Natural killer cell (primary cell): ENCODE data around the gene COA4. TPM values are rescaled to one million over a fixed set of nuclear protein-coding genes. Genes with fewer than 3 reads are reported as not detected.

ENCODE experiments used
- ATAC-seq, 3 donors: fragments of 150-1000 bp in 2 of 3; fragments of 200-7000 bp in 1 of 3; cut with Tn5 transposase; 1 replicate in 1 of 3; 2 replicates in 2 of 3; pipeline ENCODE4 v1.10.0; 2021; ENCODE audit warnings: mild to moderate bottlenecking in 2 of 3, moderate library complexity in 2 of 3
- DNase-seq, 2 donors: peaks; one replicate each; pipeline versions ENCODE4 v3.0.0 to v3.0.0-alpha.2; 2013 to 2021; ENCODE audit warnings: mixed read lengths in 1 of 2
- H3K27ac ChIP-seq: one replicate; pipeline ENCODE4 v1.5.1; 2013; ENCODE audit warnings: mild to moderate bottlenecking, low read length
- H3K27me3 ChIP-seq: one replicate; pipeline ENCODE4 v1.6.1; 2013; ENCODE audit warnings: low read length; ENCODE audit not compliant: control insufficient read depth, insufficient read depth
- H3K36me3 ChIP-seq: one replicate; pipeline ENCODE4 v1.6.1; 2013; ENCODE audit warnings: low read length; ENCODE audit not compliant: control insufficient read depth, insufficient read depth
- H3K4me1 ChIP-seq: one replicate; pipeline ENCODE4 v1.6.1; 2013; ENCODE audit warnings: low read length; ENCODE audit not compliant: control insufficient read depth, insufficient read depth
- H3K4me3 ChIP-seq: one replicate; pipeline ENCODE4 v1.5.1; 2013; ENCODE audit warnings: low read length
- H3K9me3 ChIP-seq: one replicate; pipeline ENCODE4 v1.6.1; 2013; ENCODE audit warnings: low read length; ENCODE audit not compliant: control insufficient read depth, insufficient read depth
- H3K27ac Mint-ChIP-seq, 2 donors: one replicate each; pipeline ENCODE4 v1.8.0; 2022; ENCODE audit warnings: mild to moderate bottlenecking in 2 of 2, mixed read lengths in 2 of 2, moderate library complexity in 1 of 2
- H3K27me3 Mint-ChIP-seq, 2 donors: one replicate each; pipeline ENCODE4 v1.8.0; 2022; ENCODE audit warnings: low read depth in 2 of 2, mixed read lengths in 2 of 2
- H3K36me3 Mint-ChIP-seq: one replicate; pipeline ENCODE4 v1.8.0; 2022; ENCODE audit warnings: mixed read lengths
- H3K4me1 Mint-ChIP-seq, 2 donors: one replicate each; pipeline ENCODE4 v1.8.0; 2022; ENCODE audit warnings: mixed read lengths in 2 of 2
- H3K4me3 Mint-ChIP-seq: one replicate; pipeline ENCODE4 v1.8.0; 2022; ENCODE audit warnings: mild to moderate bottlenecking, moderate library complexity, mixed read lengths
- H3K9me3 Mint-ChIP-seq, 2 donors: one replicate each; pipeline ENCODE4 v1.8.0; 2022; ENCODE audit warnings: mixed read lengths in 2 of 2
- WGBS: methylation state at CpG from one replicate; pipeline ENCODE4 v1.1.7; 2013; ENCODE audit warnings: missing lambda C conversion rate; ENCODE audit not compliant: insufficient coverage; 5-methylcytosine and 5-hydroxymethylcytosine counted together
- intact Hi-C: fragments of 100-400 bp; cut with micrococcal nuclease; formaldehyde crosslinking; loops from one replicate; pipeline ENCODE4 v1.14.2; 2022
- total RNA-seq, 4 donors: library from RNA; stranded (reverse); fragments of 120-200 nt in 1 of 4; gene quantifications; one replicate each; pipeline versions ENCODE4 v1.2.3 to v1.2.4, GENCODE V29; 2013 to 2022
- TF ChIP-seq, protein P1 (sequence below): fragments of 200-600 bp; IDR thresholded peaks from one replicate; pipeline ENCODE4 v1.8.0; 2022; ENCODE audit warnings: antibody characterized with exemption

COA4 gene
- total RNA-seq, 3 donors from 2014 or later (not counting 1 experiment from before 2014, with no cell fraction given), result 23.0 to 32.9 (median 26.0) TPM

DNA sequence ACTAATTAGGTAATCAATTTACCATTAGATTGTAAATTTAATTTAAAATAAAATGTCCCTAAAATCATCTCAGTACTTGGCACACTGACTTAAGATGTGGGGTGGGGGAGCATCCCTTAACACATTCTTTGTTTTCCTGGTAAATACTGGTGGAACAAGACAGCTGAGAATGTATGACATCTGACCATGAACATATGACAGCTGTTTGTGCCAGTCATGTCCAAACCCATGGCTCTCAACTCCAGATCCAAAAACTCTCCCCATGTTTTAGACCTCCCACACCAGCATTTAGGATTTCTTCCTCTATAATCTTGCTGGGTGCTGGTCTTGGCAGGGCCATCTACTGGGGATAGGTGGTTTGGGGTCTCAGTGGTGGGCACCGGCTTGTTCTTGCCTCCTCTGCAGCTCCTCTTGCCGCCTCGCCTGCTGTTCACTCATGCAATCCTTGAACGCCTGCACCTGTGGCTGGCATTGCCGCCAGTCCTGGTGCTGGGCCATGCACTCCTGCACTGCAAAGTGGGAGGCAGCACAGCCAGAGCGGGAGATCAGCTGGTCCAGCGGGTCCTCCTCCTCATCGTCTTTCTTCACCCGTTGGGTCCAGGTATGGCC is 3.8 kb downstream of the COA4 start:
- intact Hi-C loops, result loop anchor here (10.0 kb wide), 1 partner anchor 88 kb away; the partner anchor contains the start of gene MRPL48
- H3K36me3 Mint-ChIP-seq, result no peaks in the 10 kb centered on the region

DNA sequence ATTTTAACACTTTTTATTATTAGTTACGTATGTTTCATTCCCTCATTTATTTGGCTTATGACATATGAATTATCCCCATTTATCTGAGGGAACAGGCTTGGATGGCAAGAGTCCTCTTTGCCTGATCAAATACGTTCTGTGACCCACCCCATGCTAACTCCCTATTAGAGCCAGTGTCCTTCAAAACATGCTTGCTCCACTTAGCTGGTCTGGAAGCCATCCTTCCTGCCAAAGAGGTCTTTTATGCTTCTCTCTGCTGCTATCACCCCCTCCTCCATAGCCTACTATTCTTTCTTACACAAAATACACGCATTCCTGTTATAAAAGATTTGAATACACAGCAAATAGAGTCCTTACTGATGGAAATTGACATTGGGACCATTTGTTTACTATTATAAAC is 6.4 kb downstream of the COA4 start:
- ATAC-seq (no peak), DNase-seq (no peak)
- Mint-ChIP-seq H3K9me3 (no peaks in the 10 kb centered on the region), H3K36me3 (no peaks in the 10 kb centered on the region), H3K27me3 (no peaks in the 10 kb centered on the region), H3K4me1 (peaks cover 7 to 12% of the 10 kb centered on the region in 2 donors), H3K4me3 (no peak overlapping the region), H3K27ac (no peak overlapping the region)
- H3K9me3 ChIP-seq, result no peaks in the 10 kb centered on the region
- WGBS, result 94% methylated on average over 2 of the region's 3 CpGs
- no peaks in the 10 kb centered on the region for H3K27me3 ChIP-seq
- peaks cover 18% of the 10 kb centered on the region for H3K36me3 ChIP-seq
- H3K4me1 ChIP-seq, result no peaks in the 10 kb centered on the region
- intact Hi-C loops, result loop anchor here (10.0 kb wide), 1 partner anchor 85 kb away; the partner anchor contains the start of gene MRPL48
- H3K27ac ChIP-seq, result no peak overlapping the region
- H3K4me3 ChIP-seq, result no peak overlapping the region
- TF ChIP-seq, protein P1, sequence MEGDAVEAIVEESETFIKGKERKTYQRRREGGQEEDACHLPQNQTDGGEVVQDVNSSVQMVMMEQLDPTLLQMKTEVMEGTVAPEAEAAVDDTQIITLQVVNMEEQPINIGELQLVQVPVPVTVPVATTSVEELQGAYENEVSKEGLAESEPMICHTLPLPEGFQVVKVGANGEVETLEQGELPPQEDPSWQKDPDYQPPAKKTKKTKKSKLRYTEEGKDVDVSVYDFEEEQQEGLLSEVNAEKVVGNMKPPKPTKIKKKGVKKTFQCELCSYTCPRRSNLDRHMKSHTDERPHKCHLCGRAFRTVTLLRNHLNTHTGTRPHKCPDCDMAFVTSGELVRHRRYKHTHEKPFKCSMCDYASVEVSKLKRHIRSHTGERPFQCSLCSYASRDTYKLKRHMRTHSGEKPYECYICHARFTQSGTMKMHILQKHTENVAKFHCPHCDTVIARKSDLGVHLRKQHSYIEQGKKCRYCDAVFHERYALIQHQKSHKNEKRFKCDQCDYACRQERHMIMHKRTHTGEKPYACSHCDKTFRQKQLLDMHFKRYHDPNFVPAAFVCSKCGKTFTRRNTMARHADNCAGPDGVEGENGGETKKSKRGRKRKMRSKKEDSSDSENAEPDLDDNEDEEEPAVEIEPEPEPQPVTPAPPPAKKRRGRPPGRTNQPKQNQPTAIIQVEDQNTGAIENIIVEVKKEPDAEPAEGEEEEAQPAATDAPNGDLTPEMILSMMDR, result no peak

More for the DNA sequence above, 3.8 kb downstream of the COA4 start:
- H3K9me3 Mint-ChIP-seq, result no peaks in the 10 kb centered on the region
- Histone ChIP-seq H3K4me1 (peaks cover 15% of the 10 kb centered on the region), H3K27me3 (no peaks in the 10 kb centered on the region), H3K27ac (no peak overlapping the region), H3K36me3 (peaks cover 18% of the 10 kb centered on the region), H3K4me3 (no peak overlapping the region), H3K9me3 (no peaks in the 10 kb centered on the region)
- H3K27me3 Mint-ChIP-seq, result no peaks in the 10 kb centered on the region
- peaks cover 30 to 37% of the 10 kb centered on the region in 2 donors for H3K4me1 Mint-ChIP-seq
- H3K27ac Mint-ChIP-seq, result peak overlapping the region in 1 of 2 donors; percentile 61
- DNase-seq (no peak), ATAC-seq (no peak)
- no peak overlapping the region for H3K4me3 Mint-ChIP-seq
- WGBS, result 98% methylated on average over 9 of the region's 9 CpGs
- TF ChIP-seq, protein P1, result no peak

DNA sequence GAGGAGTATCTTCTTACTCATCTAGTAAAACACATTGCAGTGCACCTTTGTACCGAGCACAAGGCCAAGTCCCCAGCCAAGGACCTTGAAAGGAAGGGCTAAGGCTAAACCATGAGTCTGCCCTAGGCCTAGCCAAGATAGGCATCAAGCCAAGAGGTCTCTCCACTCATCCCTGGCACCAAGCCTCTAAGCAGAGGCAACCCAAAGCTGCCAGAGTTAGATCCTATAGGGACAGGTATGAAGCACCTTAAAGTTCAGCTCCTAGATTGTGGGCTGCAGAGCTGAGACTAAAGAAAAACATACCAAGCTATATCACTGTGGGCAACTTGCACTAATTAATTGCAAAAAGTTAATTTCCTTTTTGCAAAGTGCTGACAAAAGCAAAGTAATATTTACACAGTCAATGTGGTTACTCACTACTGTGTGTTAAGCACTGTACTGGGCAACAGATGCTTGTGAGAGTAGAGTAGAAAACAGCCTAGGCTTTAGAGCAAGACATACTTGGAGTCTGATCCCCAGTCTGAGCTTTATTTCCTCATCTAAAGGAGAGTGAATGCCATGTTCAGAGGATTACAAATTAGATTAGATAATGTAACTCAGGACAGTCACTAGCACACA is 7.2 kb downstream of the COA4 start:
- intact Hi-C loops, result no loop called here
- no peaks in the 10 kb centered on the region for H3K4me1 ChIP-seq
- no peak overlapping the region for H3K27ac ChIP-seq
- Mint-ChIP-seq H3K4me1 (peaks cover 0 to 4% of the 10 kb centered on the region in 2 donors), H3K36me3 (no peaks in the 10 kb centered on the region), H3K4me3 (no peak overlapping the region), H3K27ac (no peak overlapping the region), H3K9me3 (no peaks in the 10 kb centered on the region), H3K27me3 (no peaks in the 10 kb centered on the region)
- TF ChIP-seq, protein P1, result no peak
- no peak overlapping the region for H3K4me3 ChIP-seq
- no peaks in the 10 kb centered on the region for H3K9me3 ChIP-seq
- peaks cover 18% of the 10 kb centered on the region for H3K36me3 ChIP-seq
- no peaks in the 10 kb centered on the region for H3K27me3 ChIP-seq
- 100% methylated on average over 1 of the region's 1 CpG for WGBS
- ATAC-seq (no peak), DNase-seq (no peak)
